Measurements from ENCODE around the gene PARP12.

PARP12 gene

DNA sequence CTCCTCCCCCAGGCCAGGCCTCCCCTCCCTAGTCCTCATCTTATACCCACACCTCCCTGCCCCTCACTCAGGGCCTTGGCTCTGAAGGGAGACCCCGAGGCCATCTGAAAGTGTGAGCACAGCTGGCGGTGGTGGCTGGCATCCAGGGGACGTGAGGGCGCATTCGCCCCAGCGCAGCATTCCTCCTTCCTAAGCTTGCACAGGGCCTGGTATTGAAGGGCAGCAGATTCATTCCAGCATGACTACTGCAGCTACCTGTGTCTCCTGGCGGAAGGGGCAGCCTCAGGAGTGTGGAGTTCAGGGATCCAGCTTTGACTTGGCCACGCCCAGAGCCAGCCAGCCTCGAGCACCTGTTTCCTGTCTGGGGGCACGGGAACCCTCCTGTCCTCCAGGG is 72.6 kb downstream of the PARP12 start:
- no peak for DNase-seq

DNA sequence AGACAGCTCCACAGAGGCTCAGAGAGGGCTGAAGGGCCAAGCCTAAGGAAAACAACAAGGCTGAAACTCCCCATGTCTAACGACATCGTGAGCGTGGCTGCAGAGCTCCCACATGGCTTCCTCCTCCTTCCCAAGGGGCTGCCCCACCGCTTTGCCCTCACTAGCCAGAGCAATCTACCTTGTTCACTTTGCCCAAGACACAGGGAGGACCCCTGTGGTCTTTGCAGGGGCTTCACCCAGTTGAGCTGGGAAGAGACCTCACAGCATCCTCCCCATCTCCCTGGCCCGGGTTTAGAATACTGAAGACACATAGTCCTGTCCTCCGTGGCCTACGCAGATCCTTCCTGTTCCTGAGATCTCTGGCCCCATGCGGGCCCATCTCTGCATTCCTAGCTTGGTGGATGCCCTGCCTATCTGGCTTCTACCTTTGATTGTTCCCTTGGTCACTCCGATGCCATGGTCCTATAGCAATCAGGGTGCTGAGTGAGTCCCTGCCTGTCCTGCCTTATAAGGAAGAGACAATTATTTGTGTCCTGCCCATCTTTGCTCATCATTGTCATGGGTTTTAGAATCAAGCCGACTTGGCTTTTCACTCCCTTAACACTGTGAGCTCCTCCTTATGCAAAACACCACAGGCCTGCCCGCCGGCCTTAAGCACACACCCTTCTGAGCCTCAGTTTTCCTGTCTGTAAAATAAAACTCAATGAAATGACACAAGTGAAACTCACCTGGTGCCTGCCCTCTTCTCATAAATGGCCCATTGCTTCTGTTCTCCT is 73.2 kb downstream of the PARP12 start:
- DNase-seq, result no peak

DNA sequence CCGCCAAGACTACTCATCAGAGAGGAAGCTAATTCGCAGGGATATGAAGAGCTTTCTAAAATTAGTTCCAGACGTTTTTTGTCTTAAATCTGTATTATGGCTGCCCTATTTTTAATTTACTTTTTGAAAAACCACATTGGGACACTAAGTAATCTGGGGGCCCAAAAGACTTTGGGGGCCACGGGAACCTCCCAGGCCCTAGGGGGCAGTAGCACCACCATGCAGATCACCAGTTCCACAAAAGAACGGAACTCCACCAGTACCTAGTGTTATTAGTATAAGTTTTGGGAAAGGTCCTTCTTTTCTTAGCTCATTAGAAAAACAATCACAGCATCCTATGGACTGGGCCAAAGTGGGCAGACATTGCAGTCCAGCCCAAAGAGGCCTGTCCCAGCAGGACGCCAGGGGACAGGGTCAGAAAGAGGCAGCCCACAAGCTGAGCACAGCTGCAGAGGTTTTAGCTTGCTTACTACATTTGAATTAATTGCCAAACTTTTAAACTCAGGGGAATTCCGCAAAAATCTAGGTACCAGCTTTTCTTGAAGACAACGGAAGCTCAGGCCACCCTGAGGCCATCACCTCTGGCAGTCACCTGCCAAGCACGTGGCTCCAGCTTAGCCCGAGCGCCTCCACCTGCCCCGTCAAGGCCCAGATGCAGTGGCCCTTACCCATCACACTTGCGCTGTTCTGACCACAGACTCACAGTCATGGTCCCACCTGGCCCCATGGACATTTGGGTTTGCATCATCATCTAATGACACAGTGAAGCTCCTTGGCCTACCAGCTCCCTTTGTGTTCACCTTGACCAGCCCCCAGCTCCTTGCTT is 74.8 kb downstream of the PARP12 start:
- no peak for DNase-seq

- DNase-seq, result no peak
These were observed 76.9 kb downstream of the PARP12 start for GRCh38 chr7:139985811-139986210.

- DNase-seq, result no peak
These were observed 77.9 kb downstream of the PARP12 start for GRCh38 chr7:139984642-139985539.

GRCh38 chr7:139982927-139983920 is 79.5 kb downstream of the PARP12 start:
- no peak for DNase-seq

- no peak for DNase-seq
These were observed 81.2 kb downstream of the PARP12 start for GRCh38 chr7:139981511-139981895.

GRCh38 chr7:139976838-139977656 is 85.7 kb downstream of the PARP12 start:
- DNase-seq, result no peak

- no peak for DNase-seq
These were observed 86.5 kb downstream of the PARP12 start for GRCh38 chr7:139976055-139976837.

- DNase-seq, result no peak
These were observed 88.5 kb downstream of the PARP12 start for GRCh38 chr7:139974179-139974811.

Measured in NCI-H774 (cell line).